IMR-90 (cell line): ENCODE data around the gene LRRC18. TPM values are rescaled to one million over a fixed set of nuclear protein-coding genes. Genes with fewer than 3 reads are reported as not detected.

Source experiments
- ATAC-seq: fragments of 200-7000 bp; cut with Tn5 transposase; 2 replicates; pipeline ENCODE4 v1.9.1; 2020; ENCODE audit warnings: low read depth, mild to moderate bottlenecking, moderate library complexity
- BruUV-seq: library from RNA; stranded (reverse); fragments of 400-500 nt; replicated peaks from 2 replicates; lab custom pipeline; 2021; lab: Mats Ljungman, UMichigan
- CTCF ChIA-PET: fragments of 300-600 bp; formaldehyde crosslinking; extraction: SDS; loops from one replicate; lab custom pipeline; 2021; ENCODE audit warnings: antibody characterized with exemption; lab: Yijun Ruan, JAX
- POLR2A ChIA-PET: fragments of 300-600 bp; sonication (Branson Sonifier 250); formaldehyde crosslinking; loops from one replicate; lab custom pipeline; 2022; ENCODE audit warnings: antibody characterized with exemption; ENCODE audit not compliant: unreplicated experiment; lab: Charles Lee
- DNase-seq: peaks from one replicate; pipeline ENCODE4 v3.0.0; 2013
- H2AFZ ChIP-seq: replicated peaks from 2 replicates; pipeline ENCODE3; 2013; ENCODE audit warnings: low read length, mild to moderate bottlenecking; ENCODE audit not compliant: poor library complexity
- H2AK5ac ChIP-seq: 2 replicates; pipeline ENCODE4 v1.6.1; 2013; ENCODE audit warnings: low read depth, low read length, inconsistent platforms
- H2AK9ac ChIP-seq: replicated peaks from 2 replicates; pipeline ENCODE3; 2013; ENCODE audit warnings: mild to moderate bottlenecking, low read depth, low read length, moderate library complexity; ENCODE audit not compliant: poor library complexity
- H2BK120ac ChIP-seq: 2 replicates; pipeline ENCODE4 v1.6.1; 2013; ENCODE audit warnings: low read depth, low read length, inconsistent platforms
- H2BK15ac ChIP-seq: 3 replicates; pipeline ENCODE4 v1.6.1; 2013; ENCODE audit warnings: low read depth, low read length, inconsistent platforms
- H2BK20ac ChIP-seq: 2 replicates; pipeline ENCODE4 v1.6.1; 2013; ENCODE audit warnings: low read depth, mild to moderate bottlenecking, inconsistent platforms, low read length, moderate library complexity
- H2BK5ac ChIP-seq: 2 replicates; pipeline ENCODE4 v1.6.1; 2013; ENCODE audit warnings: mild to moderate bottlenecking, low read depth, low read length, inconsistent platforms; ENCODE audit not compliant: poor library complexity, severe bottlenecking
- H3K14ac ChIP-seq: replicated peaks from 2 replicates; pipeline ENCODE4 v1.6.1; 2013; ENCODE audit warnings: low read depth, low read length, inconsistent platforms
- H3K18ac ChIP-seq: 2 replicates; pipeline ENCODE4 v1.6.1; 2013; ENCODE audit warnings: low read depth, low read length, control low read depth
- H3K23ac ChIP-seq: 2 replicates; pipeline ENCODE4 v1.6.1; 2013; ENCODE audit warnings: low read depth, low read length, inconsistent platforms
- H3K27ac ChIP-seq: 2 replicates; pipeline ENCODE4 v1.5.1; 2013; ENCODE audit warnings: mild to moderate bottlenecking, control low read depth, low read length; ENCODE audit not compliant: insufficient read depth
- H3K27me3 ChIP-seq: 2 replicates; pipeline ENCODE4 v1.6.1; 2013; ENCODE audit warnings: low read length; ENCODE audit not compliant: control insufficient read depth, insufficient read depth
- H3K36me3 ChIP-seq: 2 replicates; pipeline ENCODE4 v1.6.1; 2013; ENCODE audit warnings: low read length, mixed read lengths; ENCODE audit not compliant: control insufficient read depth, insufficient read depth
- H3K4ac ChIP-seq: 2 replicates; pipeline ENCODE4 v1.6.1; 2013; ENCODE audit warnings: low read depth, low read length, inconsistent platforms
- H3K4me1 ChIP-seq: 2 replicates; pipeline ENCODE4 v1.6.1; 2013; ENCODE audit warnings: low read length, mixed read lengths; ENCODE audit not compliant: control insufficient read depth, insufficient read depth
- H3K4me2 ChIP-seq: 2 replicates; pipeline ENCODE4 v1.6.1; 2013; ENCODE audit warnings: low read depth, mild to moderate bottlenecking, control low read depth, low read length, moderate library complexity
- H3K4me3 ChIP-seq: 2 replicates; pipeline ENCODE4 v1.5.1; 2013; ENCODE audit warnings: low read depth, mild to moderate bottlenecking, control low read depth, low read length, moderate library complexity; ENCODE audit not compliant: insufficient read depth
- H3K56ac ChIP-seq: 2 replicates; pipeline ENCODE4 v1.6.1; 2013; ENCODE audit warnings: low read length, inconsistent platforms; ENCODE audit not compliant: insufficient read depth; ENCODE audit errors: extremely low read depth
- H3K79me1 ChIP-seq, 2 experiments: 2 replicates each; pipeline ENCODE4 v1.6.1; 2013; ENCODE audit warnings: low read length in 2 of 2, inconsistent platforms in 1 of 2, low read depth in 1 of 2
- H3K9ac ChIP-seq: 2 replicates; pipeline ENCODE4 v1.6.1; 2013; ENCODE audit warnings: low read depth, low read length, control low read depth
- H3K9me1 ChIP-seq: 2 replicates; pipeline ENCODE4 v1.6.1; 2013; ENCODE audit warnings: low read length, inconsistent platforms; ENCODE audit not compliant: insufficient read depth
- H3K9me3 ChIP-seq: 2 replicates; pipeline ENCODE4 v1.6.1; 2013; ENCODE audit warnings: low read length; ENCODE audit not compliant: control insufficient read depth, insufficient read depth
- H4K20me1 ChIP-seq: 2 replicates; pipeline ENCODE4 v1.6.1; 2013; ENCODE audit warnings: low read length, inconsistent platforms; ENCODE audit not compliant: insufficient read depth
- H4K5ac ChIP-seq: 2 replicates; pipeline ENCODE4 v1.6.1; 2013; ENCODE audit warnings: mild to moderate bottlenecking, low read depth, low read length, control low read depth
- H4K8ac ChIP-seq, 2 experiments: 2 replicates each; pipeline ENCODE4 v1.6.1; 2013; ENCODE audit warnings: low read depth in 2 of 2, low read length in 2 of 2, control low read depth in 1 of 2, inconsistent platforms in 1 of 2
- H4K91ac ChIP-seq: 2 replicates; pipeline ENCODE4 v1.6.1; 2013; ENCODE audit warnings: low read depth, low read length, inconsistent platforms; ENCODE audit not compliant: insufficient read depth
- BHLHE40 ChIP-seq: fragments of 150-350 bp; IDR thresholded peaks from 2 replicates; pipeline ENCODE4 v1.6.1; 2016; ENCODE audit warnings: mild to moderate bottlenecking, low read depth, low read length
- CEBPB ChIP-seq: IDR thresholded peaks from 2 replicates; pipeline ENCODE4 v1.6.1; 2012; ENCODE audit warnings: low read depth, low read length, improper control_type of control experiment
- CHD1 ChIP-seq: IDR thresholded peaks from 2 replicates; pipeline ENCODE4 v1.6.1; 2012; ENCODE audit warnings: low read depth, low read length, improper control_type of control experiment
- ELK1 ChIP-seq: fragments of 150-350 bp; IDR thresholded peaks from 2 replicates; pipeline ENCODE4 v1.6.1; 2016; ENCODE audit warnings: low read depth, mild to moderate bottlenecking, low read length, moderate library complexity, borderline replicate concordance
- FOS ChIP-seq: fragments of 150-350 bp; IDR thresholded peaks from 2 replicates; pipeline ENCODE4 v1.6.1; 2016; ENCODE audit warnings: low read depth, low read length
- MAFK ChIP-seq: IDR thresholded peaks from 2 replicates; pipeline ENCODE4 v1.6.1; 2012; ENCODE audit warnings: low read depth, low read length, improper control_type of control experiment
- MAZ ChIP-seq: IDR thresholded peaks from 2 replicates; pipeline ENCODE4 v1.6.1; 2012; ENCODE audit warnings: low read depth, mild to moderate bottlenecking, low read length, improper control_type of control experiment, moderate library complexity, borderline replicate concordance
- MXI1 ChIP-seq: IDR thresholded peaks from 2 replicates; pipeline ENCODE4 v1.6.1; 2012; ENCODE audit warnings: low read depth, mild to moderate bottlenecking, low read length, moderate library complexity, borderline replicate concordance
- NFE2L2 ChIP-seq: fragments of 150-350 bp; IDR thresholded peaks from 2 replicates; pipeline ENCODE4 v1.6.1; 2016; ENCODE audit warnings: low read depth, mild to moderate bottlenecking, low read length
- POLR2A ChIP-seq: IDR thresholded peaks from 2 replicates; pipeline ENCODE4 v1.6.1; 2012; ENCODE audit warnings: mild to moderate bottlenecking, low read depth, low read length
- RAD21 ChIP-seq: IDR thresholded peaks from 2 replicates; pipeline ENCODE4 v1.6.1; 2012; ENCODE audit warnings: low read length, improper control_type of control experiment
- RCOR1 ChIP-seq: IDR thresholded peaks from 2 replicates; pipeline ENCODE4 v1.6.1; 2012; ENCODE audit warnings: mild to moderate bottlenecking, low read length, improper control_type of control experiment; ENCODE audit not compliant: insufficient replicate concordance
- RFX5 ChIP-seq: IDR thresholded peaks from 2 replicates; pipeline ENCODE4 v1.8.0; 2012; ENCODE audit warnings: low read depth, mild to moderate bottlenecking, low read length, moderate library complexity
- SMC3 ChIP-seq: fragments of 150-350 bp; IDR thresholded peaks from 2 replicates; pipeline ENCODE4 v1.6.1; 2016; ENCODE audit warnings: low read depth, mild to moderate bottlenecking, antibody characterized with exemption, low read length, moderate library complexity
- USF2 ChIP-seq: fragments of 150-350 bp; IDR thresholded peaks from 2 replicates; pipeline ENCODE4 v1.6.1; 2017; ENCODE audit warnings: mild to moderate bottlenecking, antibody characterized with exemption, low read length, low read depth
- WGBS, 2 experiments: methylation state at CpG; one replicate each; pipeline versions ENCODE4 v1.1.5 to v1.1.7; 2013; ENCODE audit warnings: missing lambda C conversion rate in 2 of 2; ENCODE audit not compliant: insufficient read length in 1 of 2; ENCODE audit errors: extremely low coverage in 2 of 2; 5-methylcytosine and 5-hydroxymethylcytosine counted together
- dilution Hi-C: fragments of 300-500 bp; cut with HindIII; formaldehyde crosslinking; loops from one replicate; pipeline ENCODE4 v1.14.3; 2018; ENCODE audit warnings: low sequenced_read_pairs; ENCODE audit not compliant: unreplicated experiment
- in situ Hi-C: fragments of 300-500 bp; cut with MboI; formaldehyde crosslinking; loops from 3 replicates; pipeline ENCODE4 v1.14.3; 2019; ENCODE audit warnings: low sequenced_read_pairs, inconsistent platforms, mixed read lengths
- intact Hi-C: fragments of 100-400 bp; cut with micrococcal nuclease; formaldehyde crosslinking; loops from 2 replicates; pipeline ENCODE4 v1.10.0; 2022
- polyA plus RNA-seq, 3 experiments: library from polyadenylated mRNA; depleted of rRNA; stranded (reverse); fragments of >200 nt; gene quantifications; 2 replicates each; pipeline ENCODE4 v1.2.3, GENCODE V29; 2012; ENCODE audit warnings: low replicate concordance in 1 of 3
- total RNA-seq: library from RNA; depleted of rRNA; stranded (reverse); fragments of >200 nt; gene quantifications from 2 replicates; pipeline ENCODE4 v1.2.3, GENCODE V29; 2012
- TF ChIP-seq, protein P1 (sequence below): conservative IDR thresholded peaks from 2 replicates; pipeline ENCODE4 v1.5.1; 2012; ENCODE audit warnings: mild to moderate bottlenecking, low read depth, low read length, improper control_type of control experiment

LRRC18 gene
- total and polyA plus RNA-seq, 2 of the 4 experiments (the other 2 are of a cell fraction), result not detected

GRCh38 chr10:48880016-48880705 is 59.5 kb downstream of the LRRC18 start:
- Histone ChIP-seq H3K27ac (no peak overlapping the region), H3K4me3 (no peak overlapping the region), H3K9ac (no peak overlapping the region), H2BK120ac (no peak overlapping the region), H2AFZ (no peak overlapping the region), H3K27me3 (peaks cover 6% of the 10 kb centered on the region), H3K4me2 (no peak overlapping the region), H3K9me1 (no peaks in the 10 kb centered on the region), H4K5ac (no peak overlapping the region), H2AK5ac (no peak overlapping the region), H4K91ac (no peak overlapping the region), H3K14ac (no peak overlapping the region), H3K79me1 (no peaks in the 10 kb centered on the region), H3K18ac (no peak overlapping the region), H4K20me1 (no peaks in the 10 kb centered on the region), H3K4ac (no peak overlapping the region), H4K8ac (no peak overlapping the region), H2BK20ac (no peak overlapping the region), H3K9me3 (no peaks in the 10 kb centered on the region), H2AK9ac (no peak overlapping the region), H3K36me3 (no peaks in the 10 kb centered on the region), H3K4me1 (no peaks in the 10 kb centered on the region), H3K23ac (no peak overlapping the region), H2BK15ac (no peak overlapping the region), H3K56ac (no peak overlapping the region), H2BK5ac (no peak overlapping the region)
- DNase-seq (no peak), ATAC-seq (no peak)
- POLR2A ChIA-PET, result no interaction called here
- 13% methylated on average over 3 of the region's 11 CpGs; no CpG with 5 or more reads in 1 of the 2 experiments for WGBS, 2 experiments
- intact Hi-C loops (no loop called here), in situ Hi-C loops (no loop called here), dilution Hi-C loops (no loop called here)
- CTCF ChIA-PET, result no interaction called here
- TF ChIP-seq RCOR1 (no peak), SMC3 (no peak), NFE2L2 (no peak), MXI1 (no peak), MAFK (no peak), BHLHE40 (no peak), ELK1 (no peak), FOS (no peak), MAZ (no peak), RFX5 (no peak), CHD1 (no peak), USF2 (no peak), POLR2A (no peak), RAD21 (no peak), CEBPB (no peak)
- TF ChIP-seq, protein P1, sequence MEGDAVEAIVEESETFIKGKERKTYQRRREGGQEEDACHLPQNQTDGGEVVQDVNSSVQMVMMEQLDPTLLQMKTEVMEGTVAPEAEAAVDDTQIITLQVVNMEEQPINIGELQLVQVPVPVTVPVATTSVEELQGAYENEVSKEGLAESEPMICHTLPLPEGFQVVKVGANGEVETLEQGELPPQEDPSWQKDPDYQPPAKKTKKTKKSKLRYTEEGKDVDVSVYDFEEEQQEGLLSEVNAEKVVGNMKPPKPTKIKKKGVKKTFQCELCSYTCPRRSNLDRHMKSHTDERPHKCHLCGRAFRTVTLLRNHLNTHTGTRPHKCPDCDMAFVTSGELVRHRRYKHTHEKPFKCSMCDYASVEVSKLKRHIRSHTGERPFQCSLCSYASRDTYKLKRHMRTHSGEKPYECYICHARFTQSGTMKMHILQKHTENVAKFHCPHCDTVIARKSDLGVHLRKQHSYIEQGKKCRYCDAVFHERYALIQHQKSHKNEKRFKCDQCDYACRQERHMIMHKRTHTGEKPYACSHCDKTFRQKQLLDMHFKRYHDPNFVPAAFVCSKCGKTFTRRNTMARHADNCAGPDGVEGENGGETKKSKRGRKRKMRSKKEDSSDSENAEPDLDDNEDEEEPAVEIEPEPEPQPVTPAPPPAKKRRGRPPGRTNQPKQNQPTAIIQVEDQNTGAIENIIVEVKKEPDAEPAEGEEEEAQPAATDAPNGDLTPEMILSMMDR, result no peak
- BruUV-seq, result no TSS peak
